NT2/D1 (cell line): ENCODE data around the gene FAM184A.
"Not testable (repeated sequence)": the region's sequence is repeated elsewhere in the genome, so short reads cannot be mapped to it uniquely, and the experiment has no call there.

Source experiments
- SUZ12 ChIP-seq: IDR thresholded peaks from 2 replicates; pipeline ENCODE4 v1.6.1; 2011; ENCODE audit not compliant: insufficient read length, insufficient read depth; ENCODE audit errors: extremely low read depth
- YY1 ChIP-seq: IDR thresholded peaks from 2 replicates; pipeline ENCODE4 v1.6.1; 2011; ENCODE audit not compliant: insufficient read length, insufficient read depth
- ZNF274 ChIP-seq: IDR thresholded peaks from 2 replicates; pipeline ENCODE4 v1.6.1; 2011; ENCODE audit warnings: mild to moderate bottlenecking, low read depth, low read length

GRCh38 chr6:119015165-119015564 lies 63.3 kb downstream of the FAM184A start:
- TF ChIP-seq ZNF274, YY1, SUZ12: not testable (repeated sequence)
